ENCODE results near the gene FXYD1. TPM values are rescaled to one million over a fixed set of nuclear protein-coding genes. Genes with fewer than 3 reads are reported as not detected.

The FXYD1 gene
- total RNA-seq, 1 experiment from 2014 or later: not detected

DNA sequence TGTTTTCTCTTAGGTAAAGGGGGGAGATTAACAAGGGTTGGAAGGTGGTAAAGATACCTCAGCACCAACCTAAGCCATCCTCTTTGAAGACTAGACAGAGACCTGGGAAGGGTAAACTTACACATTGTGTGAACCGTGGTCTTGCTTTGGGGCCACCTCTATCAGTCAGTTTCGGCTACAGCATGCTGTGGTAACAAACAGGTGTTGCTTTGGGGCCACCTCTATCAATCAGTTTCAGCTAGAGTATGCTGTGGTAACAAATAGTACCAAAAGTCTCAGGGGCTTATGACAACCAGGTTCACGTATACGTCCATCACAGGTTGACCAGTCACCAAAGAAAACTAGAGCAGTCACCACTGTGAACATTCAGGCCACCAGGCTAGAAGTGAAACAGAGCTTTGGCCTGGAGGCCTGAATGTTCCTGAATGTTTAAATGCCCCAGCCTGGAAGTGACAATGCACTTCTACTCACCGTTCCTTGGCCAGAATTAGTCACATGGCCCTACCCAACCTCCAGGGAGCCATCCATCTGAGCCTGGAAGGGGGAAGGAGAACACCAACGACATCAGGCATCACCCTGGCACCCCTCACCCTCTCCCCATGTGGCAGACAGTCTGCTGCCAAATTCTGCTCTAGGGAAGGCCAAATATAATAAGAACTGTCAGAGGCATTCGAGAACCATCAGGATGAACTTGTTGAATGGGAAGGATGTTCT lies 8.3 kb downstream of the FXYD1 start:
- Histone ChIP-seq H3K4me2 (no peak overlapping the region), H3K9me3 (ENCODE audit: insufficient read depth, low read depth) (no peaks in the 10 kb centered on the region), H3K4me3 (no peak overlapping the region), H2AFZ (no peak overlapping the region), H3K27ac (no peak overlapping the region), H3K4me1 (replicated peaks; ENCODE audit: insufficient read depth) (peaks cover 23% of the 10 kb centered on the region), H4K20me1 (ENCODE audit: insufficient read depth) (no peaks in the 10 kb centered on the region), H3K79me2 (ENCODE audit: low read depth) (no peaks in the 10 kb centered on the region), H3K9me2 (ENCODE audit: insufficient read depth) (no peaks in the 10 kb centered on the region), H3K27me3 (ENCODE audit: insufficient read depth, low read depth) (no peaks in the 10 kb centered on the region), H3F3A (ENCODE audit: insufficient read depth, low read depth) (peaks cover 21% of the 10 kb centered on the region), H3K36me3 (ENCODE audit: low read depth) (no peaks in the 10 kb centered on the region)
- intact Hi-C loops (cut with micrococcal nuclease; ENCODE audit: unreplicated experiment): loop anchor here (10.0 kb wide), 1 partner anchor 208 kb away; the partner anchor contains the start of gene FFAR3
- no peak for DNase-seq
- TF ChIP-seq EZH2 (IDR thresholded peaks at IDR 0.05; ENCODE audit: low read depth): no peak
- TF ChIP-seq, protein P1, sequence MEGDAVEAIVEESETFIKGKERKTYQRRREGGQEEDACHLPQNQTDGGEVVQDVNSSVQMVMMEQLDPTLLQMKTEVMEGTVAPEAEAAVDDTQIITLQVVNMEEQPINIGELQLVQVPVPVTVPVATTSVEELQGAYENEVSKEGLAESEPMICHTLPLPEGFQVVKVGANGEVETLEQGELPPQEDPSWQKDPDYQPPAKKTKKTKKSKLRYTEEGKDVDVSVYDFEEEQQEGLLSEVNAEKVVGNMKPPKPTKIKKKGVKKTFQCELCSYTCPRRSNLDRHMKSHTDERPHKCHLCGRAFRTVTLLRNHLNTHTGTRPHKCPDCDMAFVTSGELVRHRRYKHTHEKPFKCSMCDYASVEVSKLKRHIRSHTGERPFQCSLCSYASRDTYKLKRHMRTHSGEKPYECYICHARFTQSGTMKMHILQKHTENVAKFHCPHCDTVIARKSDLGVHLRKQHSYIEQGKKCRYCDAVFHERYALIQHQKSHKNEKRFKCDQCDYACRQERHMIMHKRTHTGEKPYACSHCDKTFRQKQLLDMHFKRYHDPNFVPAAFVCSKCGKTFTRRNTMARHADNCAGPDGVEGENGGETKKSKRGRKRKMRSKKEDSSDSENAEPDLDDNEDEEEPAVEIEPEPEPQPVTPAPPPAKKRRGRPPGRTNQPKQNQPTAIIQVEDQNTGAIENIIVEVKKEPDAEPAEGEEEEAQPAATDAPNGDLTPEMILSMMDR (conservative IDR thresholded peaks at IDR 0.05): no peak
- ChIA-PET POLR2A (ENCODE audit: unreplicated experiment) (no interaction called here), CTCF (interaction anchor here (0.6 kb wide), 1 partner anchor 781 kb away, joined by 7 read pairs; no protein-coding TSS in a partner anchor)
- BruUV-seq (replicated peaks): no TSS peak

DNA sequence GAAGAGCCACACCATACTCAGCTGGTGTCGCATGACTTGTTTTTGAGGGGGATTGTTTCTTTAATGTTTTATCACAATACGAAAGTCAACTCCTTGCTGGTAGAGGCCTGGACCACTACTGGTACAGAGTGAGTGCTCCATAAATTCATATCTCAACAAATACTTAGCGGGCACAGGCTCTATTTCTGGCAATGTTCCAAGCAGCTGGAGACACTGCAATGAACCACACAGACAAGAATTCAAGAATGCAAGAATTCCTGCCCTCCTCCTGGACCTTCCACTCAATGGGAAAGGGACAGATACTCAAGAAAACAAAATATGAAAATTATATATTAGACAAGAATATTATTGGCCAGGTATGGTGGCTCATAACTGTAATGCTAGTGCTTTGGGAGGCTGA lies 10.8 kb downstream of the FXYD1 start:
- ChIA-PET CTCF (interaction anchor here (0.8 to 1.0 kb wide), 2 partner anchors 8 to 107 kb away, joined by 3 to 4 read pairs; no protein-coding TSS in a partner anchor), POLR2A (ENCODE audit: unreplicated experiment) (interaction anchor here (0.6 kb wide), 1 partner anchor 67 kb away, joined by 3 read pairs; no protein-coding TSS in a partner anchor)
- no peak overlapping the region for H3K27ac ChIP-seq
- TF ChIP-seq EZH2 (IDR thresholded peaks at IDR 0.05; ENCODE audit: low read depth): no peak
- TF ChIP-seq, protein P1 (conservative IDR thresholded peaks at IDR 0.05): no peak
- H2AFZ ChIP-seq: no peak overlapping the region
- H3K4me1 ChIP-seq (replicated peaks; ENCODE audit: insufficient read depth): peaks cover 14% of the 10 kb centered on the region
- no peaks in the 10 kb centered on the region for H3K36me3 ChIP-seq (ENCODE audit: low read depth)
- DNase-seq: no peak
- H4K20me1 ChIP-seq (ENCODE audit: insufficient read depth): no peaks in the 10 kb centered on the region
- no peak overlapping the region for H3K4me2 ChIP-seq
- no TSS peak for BruUV-seq (replicated peaks)
- no peaks in the 10 kb centered on the region for H3K27me3 ChIP-seq (ENCODE audit: insufficient read depth, low read depth)
- H3K79me2 ChIP-seq (ENCODE audit: low read depth): peaks cover 10% of the 10 kb centered on the region
- H3K9me3 ChIP-seq (ENCODE audit: insufficient read depth, low read depth): no peaks in the 10 kb centered on the region
- H3K4me3 ChIP-seq: no peak overlapping the region
- intact Hi-C loops (cut with micrococcal nuclease; ENCODE audit: unreplicated experiment): loop anchor here (10.0 kb wide), 1 partner anchor 205 kb away; the partner anchor contains the start of gene FFAR3
- peaks cover 7% of the 10 kb centered on the region for H3F3A ChIP-seq (ENCODE audit: insufficient read depth, low read depth)
- no peaks in the 10 kb centered on the region for H3K9me2 ChIP-seq (ENCODE audit: insufficient read depth)

GRCh38 chr19:35150445-35150844 lies 11.8 kb downstream of the FXYD1 start:
- no peak overlapping the region for H3K4me2 ChIP-seq
- H3K79me2 ChIP-seq (ENCODE audit: low read depth): peaks cover 19% of the 10 kb centered on the region
- BruUV-seq (replicated peaks): no TSS peak
- H3K9me3 ChIP-seq (ENCODE audit: insufficient read depth, low read depth): no peaks in the 10 kb centered on the region
- H3F3A ChIP-seq (ENCODE audit: insufficient read depth, low read depth): peaks cover 4% of the 10 kb centered on the region
- H2AFZ ChIP-seq: no peak overlapping the region
- TF ChIP-seq EZH2 (IDR thresholded peaks at IDR 0.05; ENCODE audit: low read depth): no peak
- TF ChIP-seq, protein P1 (conservative IDR thresholded peaks at IDR 0.05): no peak
- H3K4me3 ChIP-seq: no peak overlapping the region
- H3K9me2 ChIP-seq (ENCODE audit: insufficient read depth): no peaks in the 10 kb centered on the region
- intact Hi-C loops (cut with micrococcal nuclease; ENCODE audit: unreplicated experiment): no loop called here
- ChIA-PET CTCF (interaction anchor here (0.8 kb wide), 1 partner anchor 9 kb away, joined by 3 read pairs; no protein-coding TSS in a partner anchor), POLR2A (ENCODE audit: unreplicated experiment) (no interaction called here)
- H3K27ac ChIP-seq: no peak overlapping the region
- H4K20me1 ChIP-seq (ENCODE audit: insufficient read depth): no peaks in the 10 kb centered on the region
- no peaks in the 10 kb centered on the region for H3K27me3 ChIP-seq (ENCODE audit: insufficient read depth, low read depth)
- peaks cover 11% of the 10 kb centered on the region for H3K4me1 ChIP-seq (replicated peaks; ENCODE audit: insufficient read depth)
- no peak for DNase-seq
- H3K36me3 ChIP-seq (ENCODE audit: low read depth): no peaks in the 10 kb centered on the region

Measured in PC-9 (cell line).